Bone marrow (tissue), 2 donors: ENCODE results near the gene ZFP37.
A peak's percentile ranks its signal among the peaks of the same experiment; 100 is the strongest.
"Not testable (repeated sequence)": the region's sequence is repeated elsewhere in the genome, so short reads cannot be mapped to it uniquely, and the experiment has no call there.

Experiments used
- DNase-seq, 2 donors: peaks; one replicate each; lab custom pipeline; 2025; lab: John Stamatoyannopoulos, UW

Gene ZFP37

GRCh38 chr9:113056191-113057106, at the start of gene ZFP37:
Gene ZFP37 (minus strand): TSS chr9:113056724. CDS start chr9:113056688, 36 bp downstream.
- DNase-seq: peak; percentile 25 to 37

DNA sequence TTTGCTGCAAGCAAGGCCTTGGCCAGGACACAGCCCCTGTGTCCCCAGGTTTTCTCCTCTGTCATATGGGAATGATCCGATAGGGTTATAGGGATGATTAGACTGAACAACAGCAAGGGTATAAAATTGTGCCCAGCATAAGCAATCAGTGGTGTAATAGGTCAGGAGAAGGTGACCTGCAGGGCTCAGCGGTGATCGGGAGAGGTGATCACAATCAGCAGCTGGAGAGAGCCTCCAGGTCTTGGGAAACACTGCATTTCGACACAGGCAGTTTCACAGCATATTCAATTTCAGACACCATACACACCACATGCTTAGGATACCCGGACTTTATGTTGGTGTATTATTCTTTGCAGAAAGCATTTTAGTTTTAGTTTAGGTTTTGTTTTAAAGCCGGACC, 48.8 kb upstream of the ZFP37 start:
- DNase-seq: not testable (repeated sequence)

DNA sequence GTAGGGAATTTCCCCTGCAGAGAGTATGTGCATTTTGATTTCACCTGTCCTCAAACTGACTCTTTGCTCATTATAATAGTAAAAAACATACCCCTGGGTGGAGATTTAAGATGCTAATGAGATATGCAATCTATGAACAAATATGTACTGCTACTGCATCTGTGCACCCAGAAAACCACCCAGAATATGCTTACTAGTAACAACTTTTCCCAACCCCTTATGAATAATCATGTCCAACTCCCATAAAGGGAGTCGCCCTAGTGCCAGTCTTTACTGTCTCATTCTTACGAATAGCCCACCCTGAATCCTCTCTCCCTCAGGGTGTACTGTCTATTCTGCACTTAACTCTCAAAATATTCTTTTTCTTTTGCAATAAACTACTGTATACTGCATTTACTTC, 39.0 kb upstream of the ZFP37 start:
- DNase-seq: no peak

DNA sequence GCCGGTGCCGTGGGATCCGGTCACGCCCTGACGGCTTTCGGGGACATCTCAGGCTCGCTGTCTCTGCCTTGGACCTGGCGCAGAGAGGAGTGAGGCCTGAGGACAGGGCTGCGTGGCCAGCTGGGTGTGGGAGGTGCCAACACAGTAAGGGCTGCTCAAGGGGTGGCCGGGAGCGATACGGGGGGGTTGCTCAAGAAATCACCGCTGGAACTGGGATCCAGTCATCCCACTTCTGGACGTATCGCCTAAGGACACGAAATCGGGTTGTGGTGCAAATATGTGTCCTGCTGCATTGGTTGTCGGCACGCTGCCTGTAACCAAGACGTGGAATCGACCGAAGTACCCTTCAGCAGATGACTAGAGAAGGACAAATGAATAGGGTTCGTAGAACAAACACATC, 33.4 kb upstream of the ZFP37 start:
- not testable (repeated sequence) for DNase-seq

GRCh38 chr9:113089143-113089505, 32.6 kb upstream of the ZFP37 start:
- not testable (repeated sequence) for DNase-seq

- not testable (repeated sequence) for DNase-seq
Observed at GRCh38 chr9:113088456-113089142, 32.1 kb upstream of the ZFP37 start.

DNA sequence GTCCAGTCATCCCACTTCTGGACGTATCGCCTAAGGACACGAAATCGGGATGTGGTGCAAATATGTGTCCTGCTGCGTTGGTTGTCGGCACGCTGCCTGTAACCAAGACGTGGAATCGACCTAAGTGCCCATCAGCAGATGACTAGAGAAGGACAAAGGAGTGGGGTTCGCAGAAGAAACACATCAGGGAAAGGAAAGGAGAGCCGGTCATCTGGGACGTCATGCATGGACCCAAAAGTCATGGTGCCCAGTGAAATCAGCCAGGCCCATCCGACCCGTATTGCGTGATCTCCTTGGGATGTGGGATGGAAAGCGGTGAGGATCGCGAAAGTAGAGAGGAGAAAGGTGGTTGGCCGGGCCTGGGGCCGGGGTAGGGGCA, 6.4 kb upstream of the ZFP37 start:
- DNase-seq: not testable (repeated sequence)

DNA sequence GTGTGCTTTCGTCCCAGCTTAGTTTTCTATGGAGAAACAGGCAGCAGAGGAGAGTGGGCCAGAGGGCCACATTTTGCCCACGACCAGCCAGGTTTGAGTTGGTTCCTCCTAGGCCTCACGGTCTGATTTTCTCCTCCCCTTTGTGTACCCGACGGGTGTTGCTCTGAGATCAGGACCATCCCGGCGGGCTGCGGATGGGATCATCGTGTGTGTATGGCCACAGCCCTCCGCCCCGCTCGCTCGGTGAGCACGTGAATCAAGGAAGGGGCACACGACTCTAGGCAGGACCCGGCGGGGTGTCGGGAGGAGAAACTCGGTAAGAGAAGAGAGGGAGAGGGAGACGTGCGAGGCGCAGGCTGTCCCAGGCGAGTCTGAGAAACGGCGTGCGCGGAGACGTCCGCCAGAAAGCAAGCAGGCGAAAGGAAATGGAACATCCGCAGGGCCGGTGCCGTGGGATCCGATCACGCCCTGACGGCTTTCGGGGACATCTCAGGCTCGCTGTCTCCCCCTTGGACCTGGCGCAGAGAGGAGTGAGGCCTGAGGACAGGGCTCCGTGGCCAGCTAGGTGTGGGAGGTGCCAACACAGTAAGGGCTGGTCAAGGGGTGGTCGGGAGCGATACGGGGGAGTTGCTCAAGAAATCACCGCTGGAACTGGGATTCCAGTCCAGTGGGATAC, 5.9 kb upstream of the ZFP37 start:
- DNase-seq: not testable (repeated sequence)

DNA sequence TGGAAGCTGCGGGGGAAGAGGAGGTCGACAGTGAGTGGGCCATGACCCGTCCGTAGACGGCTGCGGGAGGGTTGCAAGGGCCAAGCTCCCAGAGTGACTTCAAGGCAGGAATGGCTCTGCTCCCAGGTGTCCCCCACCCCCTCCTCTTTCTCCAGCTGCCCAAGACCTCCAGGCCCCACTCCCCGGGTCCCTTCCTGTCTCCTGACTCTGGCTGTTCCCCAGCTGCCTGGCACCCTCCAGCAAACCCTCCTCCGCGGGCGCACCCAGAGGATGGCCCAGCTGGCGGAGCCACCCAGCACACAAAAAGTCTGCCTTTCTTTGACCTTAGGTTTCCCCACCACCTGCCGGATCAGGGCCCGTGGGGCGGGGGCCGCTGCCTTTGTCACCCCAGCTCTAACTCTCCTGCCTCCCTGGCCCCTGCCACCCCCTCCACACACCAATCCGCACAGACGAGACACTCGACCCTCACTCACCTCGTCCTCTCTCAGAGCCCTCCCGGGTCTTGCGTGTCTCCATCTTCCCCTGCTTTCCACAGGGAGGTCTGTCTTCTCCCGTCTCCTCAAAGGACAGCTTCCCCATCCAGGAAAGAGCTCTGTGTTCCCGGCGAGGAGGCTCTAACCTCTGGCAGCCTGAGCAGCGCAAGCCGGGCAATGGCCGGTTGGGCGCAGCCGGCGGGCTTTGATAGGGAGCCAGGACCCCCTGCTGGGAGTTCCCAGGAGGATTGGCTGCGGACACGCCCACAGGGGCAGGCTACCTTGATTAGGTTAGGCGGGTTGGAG, 4.7 kb upstream of the ZFP37 start:
- DNase-seq: not testable (repeated sequence)

DNA sequence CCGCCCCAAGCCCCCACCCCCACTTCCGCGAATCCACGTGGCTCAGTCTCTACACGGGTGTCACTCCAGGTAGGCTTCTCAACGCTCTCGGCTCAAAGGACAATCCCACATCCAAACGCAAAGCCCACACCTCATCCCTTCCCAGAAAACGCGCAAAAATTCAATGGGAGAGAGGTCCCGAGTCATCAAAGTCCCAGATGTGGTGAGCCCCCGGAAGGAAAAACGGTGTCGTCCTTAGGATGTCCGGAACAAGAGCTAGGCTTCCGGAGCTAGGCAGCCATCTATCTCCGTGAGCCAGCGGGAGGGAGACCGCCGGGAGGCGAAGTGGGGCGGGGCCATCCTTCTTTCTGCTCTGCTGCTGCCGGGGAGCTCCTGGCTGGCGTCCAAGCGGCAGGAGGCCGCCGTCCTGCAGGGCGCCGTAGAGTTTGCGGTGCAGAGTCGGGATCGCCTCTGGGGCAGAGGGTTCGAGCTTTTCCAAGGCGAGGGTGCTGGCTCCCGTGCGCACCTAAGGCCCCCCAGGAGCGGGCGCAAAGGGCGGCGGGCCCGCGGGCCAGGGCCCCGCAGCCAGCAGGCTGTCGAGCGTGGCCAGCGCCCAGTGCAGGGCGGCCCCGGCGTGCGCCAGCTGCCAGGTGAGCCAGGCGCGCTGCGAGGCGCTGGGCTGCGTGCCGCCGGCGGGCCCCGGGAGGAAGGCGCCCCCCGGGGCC, 3.2 kb upstream of the ZFP37 start:
- not testable (repeated sequence) for DNase-seq

GRCh38 chr9:113057193-113057592, 669 bp upstream of the ZFP37 start:
- no peak for DNase-seq

DNA sequence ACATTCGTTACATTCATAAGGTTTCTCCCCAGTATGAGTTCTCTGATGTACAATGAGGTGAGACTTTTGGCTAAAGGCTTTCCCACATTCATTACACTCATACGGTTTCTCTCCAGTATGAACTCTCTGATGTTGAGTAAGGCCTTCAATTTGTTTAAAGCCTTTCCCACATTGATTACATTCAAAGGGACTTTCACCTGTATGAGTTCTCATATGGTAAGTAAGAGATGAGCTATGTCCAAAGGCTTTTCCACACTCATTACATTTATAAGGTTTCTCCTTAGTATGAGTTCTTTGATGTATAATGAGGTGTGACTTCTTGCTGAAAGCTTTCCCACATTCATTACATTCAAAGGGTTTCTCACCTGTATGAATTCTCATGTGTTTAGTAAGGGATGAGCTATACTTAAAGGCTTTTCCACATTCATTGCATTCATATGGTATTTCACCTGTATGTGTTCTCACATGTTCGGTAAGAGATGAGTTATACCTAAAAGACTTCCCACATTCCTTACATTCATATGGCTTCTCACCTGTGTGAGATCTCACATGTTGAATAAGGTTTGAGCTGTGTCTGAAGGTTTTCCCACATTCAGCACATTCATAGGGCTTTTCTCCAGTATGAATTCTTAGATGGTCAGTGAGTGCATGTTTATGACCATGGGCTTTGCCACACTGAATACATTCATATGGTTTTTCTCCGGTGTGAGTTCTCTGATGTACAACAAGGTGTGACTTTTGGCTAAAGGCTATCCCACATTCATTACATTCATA, 13.5 kb downstream of the ZFP37 start:
- DNase-seq: no peak

DNA sequence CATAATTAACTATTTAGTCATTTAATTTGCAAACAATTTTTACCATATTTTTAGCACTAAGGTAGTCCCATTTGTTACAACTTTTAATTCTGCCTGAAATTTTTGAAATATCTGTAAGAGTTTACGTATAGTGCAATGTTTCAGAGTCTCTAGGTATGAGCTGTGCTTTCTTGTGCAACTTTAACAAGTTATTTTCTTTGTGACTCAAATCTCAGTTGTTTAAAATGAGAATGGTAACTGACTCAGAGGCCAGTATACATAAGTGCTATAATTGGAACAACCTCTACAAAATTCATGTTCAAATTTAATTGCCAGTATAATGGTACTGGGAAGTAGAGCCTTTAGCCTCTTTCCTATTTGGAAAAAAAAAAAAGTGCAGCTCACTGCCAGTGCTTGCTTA, 30.3 kb downstream of the ZFP37 start:
- DNase-seq: no peak

GRCh38 chr9:113018247-113018646, 38.3 kb downstream of the ZFP37 start:
- no peak for DNase-seq

- DNase-seq: no peak
Observed at GRCh38 chr9:113012492-113012891, 44.0 kb downstream of the ZFP37 start.

GRCh38 chr9:113011911-113012381, 44.6 kb downstream of the ZFP37 start, which contains the start of gene ZNF883:
Gene ZNF883 (minus strand): TSS chr9:113012192.
- no peak for DNase-seq

GRCh38 chr9:113005777-113006176, 50.7 kb downstream of the ZFP37 start:
- no peak for DNase-seq

GRCh38 chr9:112997236-112997941, 59.1 kb downstream of the ZFP37 start:
- DNase-seq: no peak
